SU-DHL-6 (cell line): Measurements from ENCODE around the gene LYSMD1.
"Not testable (repeated sequence)": the region's sequence is repeated elsewhere in the genome, so short reads cannot be mapped to it uniquely, and the experiment has no call there.

Experiments used
- CTCF ChIP-seq: fragments of 200-600 bp; sonication (generic); IDR thresholded peaks from one replicate; pipeline ENCODE4 v1.5.1; 2017; ENCODE audit warnings: antibody characterized with exemption, mild to moderate bottlenecking, low read length, moderate library complexity; ENCODE audit not compliant: insufficient read depth, poor library complexity, severe bottlenecking
- EZH2phosphoT487 ChIP-seq: fragments of 200-600 bp; sonication (generic), shearing (Covaris generic); conservative IDR thresholded peaks from 2 replicates; pipeline ENCODE4 v1.6.1; 2018; ENCODE audit warnings: mild to moderate bottlenecking, antibody characterized with exemption, low read length, moderate library complexity, mixed read lengths

- not testable (repeated sequence) for TF ChIP-seq CTCF, EZH2phosphoT487
Measured at GRCh38 chr1:151188667-151189066, 23.0 kb upstream of the LYSMD1 start.
